Erythroblast (primary cell): ENCODE data around the gene CRYL1.

ENCODE experiments used
- DNase-seq, 2 experiments: peaks; one replicate each; lab custom pipeline; 2025; lab: John Stamatoyannopoulos, UW
- GATA1 ChIP-seq: IDR thresholded peaks from 2 replicates; pipeline ENCODE4 v1.6.1; 2011; ENCODE audit warnings: low read depth, mild to moderate bottlenecking, control low read depth, low read length, moderate library complexity
- POLR2A ChIP-seq: IDR thresholded peaks from 2 replicates; pipeline ENCODE4 v1.6.1; 2011; ENCODE audit warnings: mild to moderate bottlenecking, low read length

CRYL1 gene, protein sequence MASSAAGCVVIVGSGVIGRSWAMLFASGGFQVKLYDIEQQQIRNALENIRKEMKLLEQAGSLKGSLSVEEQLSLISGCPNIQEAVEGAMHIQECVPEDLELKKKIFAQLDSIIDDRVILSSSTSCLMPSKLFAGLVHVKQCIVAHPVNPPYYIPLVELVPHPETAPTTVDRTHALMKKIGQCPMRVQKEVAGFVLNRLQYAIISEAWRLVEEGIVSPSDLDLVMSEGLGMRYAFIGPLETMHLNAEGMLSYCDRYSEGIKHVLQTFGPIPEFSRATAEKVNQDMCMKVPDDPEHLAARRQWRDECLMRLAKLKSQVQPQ

GRCh38 chr13:20525601-20526544, at the start of gene CRYL1:
Gene CRYL1 (minus strand): TSS chr13:20525857. CDS start chr13:20525794, 63 bp downstream.
- TF ChIP-seq POLR2A = peak; percentile 55
- no peak for TF ChIP-seq GATA1
- DNase-seq = peak; percentile 75 to 84

DNA sequence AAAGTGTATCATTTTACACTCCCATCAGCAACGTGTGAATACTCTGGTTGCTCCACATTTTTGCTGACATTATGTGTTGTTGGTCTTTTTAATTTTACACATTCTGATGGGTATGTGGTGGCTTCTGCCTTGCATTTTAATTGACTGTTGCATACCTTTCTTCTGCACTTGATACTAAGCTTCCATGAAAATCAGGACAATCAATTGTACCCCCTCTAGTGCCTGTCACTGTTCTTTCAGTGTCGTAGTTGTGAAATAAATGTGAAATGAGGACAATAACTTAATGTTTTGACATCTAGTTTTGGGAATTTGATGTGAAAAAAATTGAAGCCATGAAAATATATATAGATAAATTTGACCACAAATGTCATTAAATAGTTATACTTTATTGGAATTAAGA, 48.0 kb upstream of the CRYL1 start:
- TF ChIP-seq GATA1 = no peak
- DNase-seq = no peak

- DNase-seq = no peak
- TF ChIP-seq POLR2A (no peak), GATA1 (no peak)
These were observed 47.5 kb upstream of the CRYL1 start for GRCh38 chr13:20573186-20573585.

GRCh38 chr13:20571676-20572075, 46.0 kb upstream of the CRYL1 start:
- TF ChIP-seq GATA1 (no peak), POLR2A (no peak)
- DNase-seq = no peak

DNA sequence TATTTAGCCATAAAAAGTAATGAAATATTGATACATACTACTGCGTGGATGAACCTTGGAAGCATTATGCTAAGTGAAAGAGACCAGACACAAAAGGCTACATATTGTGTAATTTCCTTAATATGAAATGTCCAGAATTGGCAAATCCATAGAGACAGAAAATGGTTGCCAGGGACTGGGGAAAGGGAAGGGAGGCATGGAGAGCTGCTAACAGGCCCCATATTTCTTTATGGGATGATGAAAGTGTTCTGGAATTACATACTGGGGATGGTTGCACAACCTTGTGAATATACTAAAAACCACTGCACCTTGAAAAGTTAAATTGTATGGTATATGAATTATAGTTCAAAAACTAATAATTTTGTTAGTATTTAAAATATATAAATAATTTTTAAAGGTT, 44.9 kb upstream of the CRYL1 start:
- TF ChIP-seq GATA1 (no peak), POLR2A (no peak)
- DNase-seq = no peak

GRCh38 chr13:20567881-20568528, 42.3 kb upstream of the CRYL1 start:
- no peak for TF ChIP-seq GATA1
- no peak for TF ChIP-seq POLR2A
- no peak for DNase-seq

GRCh38 chr13:20566898-20567874, 41.5 kb upstream of the CRYL1 start, which contains the start of gene IFT88:
Gene IFT88 (plus strand): TSS chr13:20567157. CDS start chr13:20574386, 7,229 bp downstream.
- TF ChIP-seq POLR2A = peak; percentile 81
- TF ChIP-seq GATA1 = no peak

DNA sequence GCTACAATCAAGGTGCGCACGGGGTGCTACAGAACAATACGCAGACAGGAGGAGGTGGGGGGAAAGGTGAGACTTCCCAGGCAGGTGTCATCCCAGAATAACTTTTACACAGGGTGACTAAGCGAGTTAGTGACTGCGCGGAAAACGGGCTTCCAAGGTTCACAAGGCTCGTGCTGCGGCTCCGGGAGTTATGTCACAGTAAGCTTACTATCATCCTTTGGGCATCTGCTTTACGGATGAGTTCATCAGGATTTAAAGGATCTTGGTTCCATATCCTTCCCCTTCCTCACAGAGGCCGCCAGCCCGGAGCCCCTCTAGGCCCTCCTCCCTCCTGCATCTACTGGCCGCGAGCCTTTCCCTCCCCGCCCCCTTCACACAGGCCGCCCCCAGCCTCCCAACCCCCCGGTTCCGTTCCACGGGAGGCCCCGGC, 40.8 kb upstream of the CRYL1 start:
- TF ChIP-seq POLR2A (no peak), GATA1 (no peak)
- DNase-seq = peak in 1 of 2 experiments; percentile 80

More at GRCh38 chr13:20566898-20567874, 41.5 kb upstream of the CRYL1 start, which contains the start of gene IFT88:
- DNase-seq = peak; percentile 91 to 92

DNA sequence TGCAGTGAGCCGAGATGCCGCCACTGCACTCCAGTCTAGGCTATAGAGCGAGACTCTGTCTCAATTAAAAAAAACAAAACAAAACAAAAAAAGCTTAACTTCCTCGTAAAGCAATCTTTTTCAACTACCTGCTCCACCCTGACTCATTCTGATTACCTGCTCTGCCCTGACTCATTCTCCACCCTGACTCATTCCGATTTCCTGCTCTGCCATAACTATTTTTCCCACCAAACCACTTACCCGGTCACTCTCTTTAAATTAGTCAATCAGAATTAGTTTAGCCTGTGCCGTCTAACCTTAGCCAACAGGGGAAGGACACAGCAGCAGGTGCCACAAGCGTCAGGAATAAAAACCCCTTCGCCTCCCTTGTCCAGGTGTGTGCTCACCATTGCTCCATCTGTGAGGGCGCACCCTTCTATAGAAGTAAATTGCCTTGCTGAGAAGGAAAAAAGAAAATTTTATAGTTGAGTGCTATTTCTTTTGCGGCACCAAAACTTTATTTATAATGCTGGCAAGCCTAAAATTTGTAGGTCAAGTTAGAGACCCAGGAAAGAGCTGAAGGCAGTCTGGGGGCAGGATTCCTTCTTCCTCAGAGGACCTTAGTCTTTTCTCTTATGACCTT, 39.6 kb upstream of the CRYL1 start:
- TF ChIP-seq GATA1 (no peak), POLR2A (no peak)
- no peak for DNase-seq

DNA sequence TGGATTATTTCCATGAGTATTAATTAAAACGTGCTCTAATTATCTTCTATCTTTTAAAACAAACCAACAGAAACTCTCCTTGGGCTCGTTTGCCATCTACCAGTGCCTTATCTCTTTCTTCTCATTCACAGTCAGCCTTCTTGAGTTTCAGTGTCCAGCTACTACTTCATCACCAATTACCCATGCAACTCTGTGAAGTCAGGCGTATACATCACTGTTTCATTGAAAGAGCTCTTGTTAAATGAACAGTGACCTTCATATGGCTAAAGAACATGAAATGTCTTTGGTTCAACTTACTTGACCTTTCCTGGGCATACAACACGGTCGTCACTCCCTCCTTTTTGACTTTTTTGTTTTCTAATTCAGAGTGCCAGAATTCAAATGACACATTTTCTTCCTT, 36.1 kb upstream of the CRYL1 start:
- TF ChIP-seq POLR2A (no peak), GATA1 (no peak)
- DNase-seq = no peak

- TF ChIP-seq POLR2A (no peak), GATA1 (no peak)
- DNase-seq = no peak
These were observed 34.2 kb upstream of the CRYL1 start for GRCh38 chr13:20559659-20560356.

DNA sequence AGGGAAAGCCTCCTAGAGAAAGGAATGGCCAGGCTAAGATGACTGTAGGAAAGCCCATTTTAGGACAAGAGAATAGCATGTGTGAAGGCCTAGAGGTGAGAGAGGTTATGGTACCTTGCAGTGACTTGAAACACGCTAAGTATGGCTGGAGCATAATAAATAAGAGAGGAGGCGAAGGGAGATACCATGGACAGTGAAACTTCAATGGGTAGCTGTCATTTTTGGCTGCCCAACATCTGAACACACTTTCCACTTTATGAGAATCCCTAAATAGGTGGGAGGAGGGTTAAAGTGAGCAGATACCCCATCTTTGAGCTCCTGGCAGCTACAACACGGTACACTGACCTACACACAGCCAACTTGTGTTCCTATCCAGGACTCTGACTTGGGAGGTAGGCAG, 33.3 kb upstream of the CRYL1 start:
- no peak for TF ChIP-seq GATA1
- TF ChIP-seq POLR2A = no peak

More for the DNA sequence above, 33.3 kb upstream of the CRYL1 start:
- no peak for DNase-seq
